Activated CD4-positive, alpha-beta T cell treated with anti-CD3 and anti-CD28 coated beads for 4 hours (primary cell): ENCODE data around the gene TUBA3C.
"Not testable (repeated sequence)": the region's sequence is repeated elsewhere in the genome, so short reads cannot be mapped to it uniquely, and the experiment has no call there.

Experiments
- DNase-seq, 2 donors: peaks; one replicate each; pipeline ENCODE4 v3.0.0-alpha.2; 2020

TUBA3C gene

GRCh38 chr13:19181621-19182485 lies at the start of gene TUBA3C:
Gene TUBA3C, minus strand, starts transcription at chr13:19181824. Its CDS starts 77 bp downstream, at chr13:19181747.
- no peak for DNase-seq

DNA sequence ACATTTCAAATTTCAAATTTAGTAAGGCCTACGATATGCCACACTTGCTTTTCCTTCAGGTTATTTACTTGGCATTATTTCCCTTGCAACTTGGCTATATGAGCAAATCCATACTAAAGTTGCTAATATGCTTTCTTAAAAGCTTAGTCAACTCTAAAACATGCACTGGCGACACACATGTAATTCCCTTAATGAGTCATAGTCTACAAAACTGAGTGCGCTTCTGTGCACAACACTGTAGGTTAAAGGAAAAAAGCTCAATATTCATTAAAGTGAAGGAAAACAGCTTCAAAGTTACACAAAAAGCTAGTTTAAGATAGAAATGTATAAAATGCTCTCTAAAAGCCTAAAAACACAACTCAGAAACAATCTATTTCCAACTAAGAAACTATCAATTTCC lies 25.8 kb upstream of the TUBA3C start:
- not testable (repeated sequence) for DNase-seq

DNA sequence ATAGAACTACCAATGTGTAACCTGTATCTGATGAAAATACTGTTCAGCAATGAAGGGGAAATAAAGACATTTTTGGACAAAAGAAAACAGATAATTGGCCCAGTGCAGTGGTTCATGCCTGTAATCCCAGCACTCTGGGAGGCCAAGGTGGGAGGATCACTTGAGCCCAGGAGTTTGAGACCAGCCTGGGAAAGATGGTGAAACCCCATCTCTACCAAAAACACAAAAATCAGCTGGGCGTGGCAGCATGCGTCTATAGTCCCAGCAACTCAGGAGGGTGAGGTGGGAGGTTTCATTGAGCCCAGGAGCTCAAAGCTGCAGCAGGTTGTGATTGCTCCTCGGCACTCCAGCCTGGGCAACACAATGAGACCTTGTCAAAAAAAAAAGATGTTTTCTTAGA lies 11.0 kb upstream of the TUBA3C start:
- not testable (repeated sequence) for DNase-seq

- not testable (repeated sequence) for DNase-seq
These were observed 8.3 kb upstream of the TUBA3C start for GRCh38 chr13:19189911-19190310.

DNA sequence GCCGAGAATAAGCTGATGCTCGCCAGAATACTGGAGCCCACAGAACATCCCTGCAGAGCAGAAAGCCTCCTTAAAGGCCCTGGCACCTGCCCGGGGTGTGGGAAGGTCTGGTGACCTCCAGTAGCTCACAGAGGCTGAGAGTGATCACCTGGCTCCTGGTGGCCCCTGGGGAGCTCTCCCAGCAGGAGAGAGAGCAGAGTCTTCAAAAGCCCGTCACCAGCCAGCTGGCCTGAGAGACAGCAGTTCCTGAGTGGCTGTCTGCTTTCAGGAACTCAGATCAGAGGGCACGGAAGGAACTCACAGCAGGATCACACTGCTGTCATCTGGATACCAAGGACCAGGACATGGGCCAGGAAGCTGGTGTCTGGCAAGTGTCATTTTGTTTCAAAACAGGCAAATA lies 7.7 kb upstream of the TUBA3C start:
- not testable (repeated sequence) for DNase-seq

- DNase-seq, result no peak
These were observed 4.4 kb upstream of the TUBA3C start for GRCh38 chr13:19185865-19186645.

DNA sequence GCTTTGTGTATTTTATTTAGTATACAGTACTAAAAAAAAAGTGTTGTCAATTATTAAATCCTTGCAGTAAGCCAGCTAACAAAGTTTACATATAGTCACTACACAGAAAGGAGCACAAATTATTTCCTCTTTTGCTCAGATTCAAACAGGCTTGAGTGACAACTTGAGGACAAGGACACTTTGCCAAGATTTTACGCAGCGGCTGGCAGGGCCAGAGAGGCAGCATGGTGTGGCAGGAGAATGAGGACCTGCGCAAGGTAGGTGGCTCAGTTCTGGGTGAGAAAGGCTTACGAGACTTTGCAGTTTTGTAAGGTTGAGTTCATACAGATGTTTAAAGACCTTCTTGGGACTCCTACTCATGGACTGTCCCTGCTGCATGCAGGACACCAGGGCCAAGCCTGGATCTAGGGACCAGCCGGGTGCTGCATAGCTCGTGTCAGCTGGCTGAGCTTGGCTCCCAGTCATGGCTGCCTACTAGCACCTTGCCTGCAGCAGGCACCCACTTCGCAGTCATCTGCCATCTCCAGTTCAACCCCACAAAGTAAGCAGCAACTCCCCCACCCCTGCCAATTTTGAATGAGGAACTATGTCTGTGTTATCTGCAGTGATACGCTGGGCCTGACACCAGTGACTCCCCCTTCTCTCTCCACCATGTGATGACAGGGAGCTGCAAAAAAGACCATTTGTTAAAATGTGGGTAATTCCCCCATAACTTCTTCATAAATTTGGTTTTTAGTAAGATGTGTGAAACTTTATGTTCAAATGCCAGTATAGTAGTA lies 3.7 kb upstream of the TUBA3C start:
- no peak for DNase-seq

DNA sequence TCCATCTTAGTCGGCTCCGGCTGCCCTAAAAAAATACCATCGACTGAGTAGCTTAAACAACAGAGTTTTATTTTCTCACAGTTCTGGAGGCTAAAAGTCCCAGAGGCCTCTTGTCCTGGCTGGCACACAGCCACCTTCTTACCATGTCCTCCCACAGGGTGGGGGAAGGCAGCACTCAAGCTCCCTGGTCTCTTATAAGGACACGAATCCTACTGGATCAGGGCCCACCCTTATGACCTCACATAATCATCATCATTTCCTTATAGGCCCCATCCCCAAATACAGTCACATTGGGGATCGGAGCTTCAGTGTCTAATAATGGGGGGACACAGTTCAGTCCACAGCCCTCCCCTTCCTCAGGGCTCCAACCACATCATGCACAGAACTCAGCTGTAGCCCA lies 2.6 kb upstream of the TUBA3C start:
- no peak for DNase-seq

DNA sequence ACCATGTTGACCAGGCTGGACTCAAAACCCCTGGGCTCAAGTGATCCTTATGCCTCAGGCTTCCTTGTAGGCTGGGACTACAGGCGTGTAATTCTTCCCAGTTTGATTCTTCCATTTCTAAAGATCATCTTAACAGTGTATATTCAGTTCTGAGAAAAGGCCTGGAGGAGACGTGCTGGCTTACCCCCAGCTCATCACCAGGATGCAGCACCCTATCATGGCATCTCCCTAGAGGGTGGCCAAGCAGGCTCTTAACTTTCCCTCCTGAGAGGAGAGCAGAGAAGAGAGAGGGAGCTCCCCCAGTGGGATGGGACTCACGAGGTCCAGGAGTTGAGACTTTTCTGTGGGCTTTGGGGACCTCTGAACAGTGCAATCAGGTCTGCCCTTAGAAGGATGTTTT lies 2.1 kb upstream of the TUBA3C start:
- no peak for DNase-seq

DNA sequence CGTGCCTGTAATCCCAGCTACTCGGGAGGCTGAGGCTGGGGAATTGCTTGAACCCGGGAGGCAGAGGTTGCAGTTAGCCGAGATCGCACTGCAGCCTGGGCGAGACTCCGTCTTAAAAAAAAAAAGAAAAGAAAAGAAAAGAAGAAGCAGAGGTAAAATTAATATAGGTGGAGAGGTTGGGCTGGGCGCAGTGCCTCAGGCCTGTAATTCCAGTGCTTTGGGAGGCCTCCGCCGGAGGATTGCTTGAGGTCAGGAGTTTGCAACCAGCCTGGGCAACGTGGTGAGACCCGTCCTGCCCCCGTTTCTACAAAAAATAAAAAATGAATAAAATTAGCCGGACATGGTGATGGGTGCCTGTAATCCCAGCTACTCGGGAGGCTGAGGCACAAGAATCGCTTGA lies 912 bp upstream of the TUBA3C start:
- no peak for DNase-seq

DNA sequence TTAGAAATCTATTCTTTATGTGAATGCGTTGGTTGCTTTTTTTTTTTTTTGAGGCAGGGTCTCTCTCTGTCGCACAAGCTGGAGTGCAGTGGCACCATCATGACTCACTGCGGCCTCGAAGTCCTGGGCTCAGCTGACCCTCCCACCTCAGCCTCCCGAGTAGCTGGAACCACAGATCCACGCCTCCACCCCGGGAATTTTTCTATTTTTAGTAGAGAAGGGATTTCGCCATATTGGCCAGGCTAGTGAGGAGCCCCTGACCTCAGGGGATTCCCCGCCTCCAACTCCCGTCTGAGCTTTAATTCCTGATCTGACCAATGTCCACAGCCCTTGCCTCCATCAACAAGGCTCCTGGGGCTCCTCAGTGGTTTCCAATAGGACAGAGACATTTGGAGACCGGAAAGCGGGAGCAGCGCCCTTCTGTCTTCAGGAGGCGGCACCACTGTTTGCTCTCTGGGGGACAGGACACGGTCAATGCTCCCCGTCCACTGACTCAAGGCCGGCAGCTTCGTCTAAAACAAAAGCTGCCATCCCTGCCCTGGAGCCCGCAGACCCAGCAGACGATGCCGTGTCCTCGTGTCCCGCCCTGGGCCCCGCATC lies 503 bp downstream of the TUBA3C start:
- DNase-seq, result no peak

GRCh38 chr13:19179916-19180315 lies 1.7 kb downstream of the TUBA3C start:
- no peak for DNase-seq

- no peak for DNase-seq
These were observed 2.6 kb downstream of the TUBA3C start for GRCh38 chr13:19178901-19179593.

DNA sequence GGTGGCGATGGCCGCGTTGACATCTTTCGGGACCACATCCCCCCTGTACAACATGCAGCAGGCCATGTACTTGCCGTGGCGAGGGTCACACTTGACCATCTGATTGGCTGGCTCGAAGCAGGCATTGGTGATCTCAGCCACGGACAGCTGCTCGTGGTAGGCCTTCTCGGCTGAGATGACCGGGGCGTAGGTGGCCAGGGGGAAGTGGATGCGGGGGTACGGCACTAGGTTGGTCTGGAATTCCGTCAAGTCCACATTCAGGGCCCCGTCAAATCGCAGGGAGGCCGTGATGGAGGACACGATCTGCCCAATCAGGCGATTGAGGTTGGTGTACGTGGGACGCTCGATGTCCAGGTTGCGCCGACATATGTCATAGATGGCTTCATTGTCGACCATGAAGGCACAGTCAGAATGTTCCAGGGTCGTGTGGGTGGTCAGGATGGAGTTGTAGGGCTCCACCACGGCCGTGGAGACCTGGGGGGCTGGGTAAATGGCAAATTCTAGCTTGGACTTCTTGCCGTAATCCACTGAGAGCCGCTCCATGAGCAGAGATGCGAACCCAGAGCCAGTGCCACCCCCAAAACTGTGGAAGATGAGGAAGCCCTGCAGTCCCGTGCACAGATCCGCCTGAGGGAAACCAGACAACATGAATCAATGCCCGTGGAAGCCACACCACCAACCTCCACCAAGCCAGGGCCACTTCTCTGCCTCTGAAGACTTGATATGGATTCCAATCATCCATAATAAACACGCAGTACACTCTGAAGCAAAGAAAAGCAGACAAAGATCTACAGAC lies 4.4 kb downstream of the TUBA3C start:
- not testable (repeated sequence) for DNase-seq

DNA sequence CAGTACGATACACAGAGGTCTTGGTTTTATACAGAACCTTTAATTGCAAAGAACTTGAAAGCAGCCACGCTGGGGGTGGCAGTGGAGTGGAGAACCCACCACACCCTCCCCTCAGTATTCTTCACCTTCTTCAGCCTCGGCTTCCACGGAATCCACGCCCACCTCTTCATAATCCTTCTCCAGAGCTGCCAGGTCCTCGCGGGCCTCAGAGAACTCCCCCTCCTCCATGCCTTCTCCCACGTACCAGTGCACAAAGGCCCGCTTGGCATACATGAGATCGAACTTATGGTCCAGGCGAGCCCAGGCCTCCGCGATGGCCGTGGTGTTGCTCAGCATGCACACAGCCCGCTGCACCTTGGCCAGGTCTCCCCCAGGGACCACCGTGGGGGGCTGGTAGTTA lies 7.9 kb downstream of the TUBA3C start:
- no peak for DNase-seq

DNA sequence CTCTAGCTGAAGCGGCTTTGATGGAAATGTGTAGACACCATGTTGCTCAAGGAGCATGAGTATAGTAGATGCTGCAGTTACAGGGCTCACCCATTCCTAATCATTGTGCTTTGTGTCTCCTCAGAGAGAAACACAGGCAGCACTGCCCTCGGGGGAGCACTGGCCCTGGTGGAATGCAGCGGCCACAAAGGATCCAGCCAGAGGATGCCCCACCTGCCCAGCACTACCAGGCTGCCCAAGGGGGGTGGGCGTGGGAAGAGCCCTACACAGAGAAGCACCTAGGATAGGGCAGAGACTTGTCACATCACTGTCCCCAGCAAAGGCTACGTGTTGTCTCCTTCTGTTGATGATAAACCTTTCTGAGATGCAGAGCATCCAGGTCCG lies 9.0 kb downstream of the TUBA3C start:
- no peak for DNase-seq

DNA sequence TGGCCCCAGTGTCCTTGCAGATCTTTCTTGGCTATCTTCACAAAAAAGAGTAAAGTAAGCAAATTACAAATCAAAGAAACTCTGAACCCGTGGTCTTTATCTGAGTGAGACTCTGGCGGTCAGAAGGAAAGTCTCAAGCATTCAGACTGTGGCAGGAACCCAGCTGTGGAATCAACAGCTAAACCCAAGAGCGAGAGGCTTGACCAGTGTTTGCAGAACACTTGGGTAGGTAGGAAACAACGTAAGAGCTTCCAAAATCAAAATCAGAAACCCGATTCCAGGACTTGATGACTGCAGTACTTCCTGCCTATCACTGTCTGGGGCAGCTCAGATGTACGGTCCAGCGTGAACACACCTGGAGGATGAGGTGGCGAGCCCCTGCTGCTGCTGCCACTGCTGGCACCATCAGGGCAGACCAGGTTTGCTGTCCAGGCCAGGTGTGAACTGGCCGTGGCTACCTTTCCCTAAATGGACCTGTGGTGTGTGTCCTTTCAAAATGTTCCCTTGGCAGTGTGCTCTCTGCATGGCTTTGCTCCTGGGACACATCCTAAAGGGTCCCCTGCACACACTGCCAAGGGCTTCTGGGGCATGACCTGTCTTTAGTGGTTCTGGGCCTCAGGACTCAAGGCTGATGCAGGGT lies 9.5 kb downstream of the TUBA3C start:
- no peak for DNase-seq

DNA sequence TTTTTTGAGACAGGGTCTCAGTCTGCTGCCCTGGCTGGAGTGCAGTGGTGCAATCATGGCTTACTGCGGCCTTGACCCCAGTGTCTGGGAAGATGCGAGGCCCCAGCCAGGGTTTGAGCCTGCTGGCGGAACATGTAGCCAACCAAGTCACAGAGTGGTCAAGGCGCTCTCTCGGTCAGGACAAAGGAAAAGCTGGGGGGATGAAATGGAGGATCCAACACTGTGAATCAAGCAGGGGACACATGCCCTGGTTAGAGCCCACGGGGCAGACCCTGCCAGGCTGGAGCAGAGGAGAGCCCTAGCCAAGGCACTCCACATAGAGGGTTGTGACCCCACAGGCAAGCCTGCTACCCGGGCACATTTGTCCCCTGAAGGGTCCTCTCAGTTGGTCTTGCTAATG lies 10.1 kb downstream of the TUBA3C start:
- DNase-seq, result no peak

GRCh38 chr13:19169991-19170390 lies 11.6 kb downstream of the TUBA3C start:
- no peak for DNase-seq

- DNase-seq, result no peak
These were observed 12.1 kb downstream of the TUBA3C start for GRCh38 chr13:19169496-19169895.

GRCh38 chr13:19161308-19161707 lies 20.3 kb downstream of the TUBA3C start:
- DNase-seq, result no peak
